ENCODE data around the gene SLC7A7. TPM values are rescaled to one million over a fixed set of nuclear protein-coding genes. Genes with fewer than 3 reads are reported as not detected.
A peak's percentile ranks its signal among the peaks of the same experiment; 100 is the strongest.

The SLC7A7 gene
- total and polyA plus RNA-seq, 2 experiments from 2014 or later: 3.6 to 4.1 TPM

GRCh38 chr14:22838631-22839041, 23.4 kb upstream of the SLC7A7 start:
- Histone ChIP-seq H3K27me3 (ENCODE audit: insufficient read depth) (no peaks in the 10 kb centered on the region), H3F3A (replicated peaks; ENCODE audit: low read depth) (peaks cover 22% of the 10 kb centered on the region), H3K36me3 (ENCODE audit: insufficient read depth) (peaks cover 14% of the 10 kb centered on the region), H3K4me1 (ENCODE audit: insufficient read depth) (peaks cover 23% of the 10 kb centered on the region), H3K79me2 (replicated peaks; ENCODE audit: insufficient read depth) (peaks cover 26% of the 10 kb centered on the region), H3K4me2 (peak overlapping the region; percentile 97), H3K4me3 (peak overlapping the region; percentile 95), H3K27ac (ENCODE audit: low read depth) (no peak overlapping the region), H2AFZ (no peak overlapping the region; the same call in 1 of the 2 replicates), H3K9me2 (ENCODE audit: insufficient read depth) (no peaks in the 10 kb centered on the region), H4K20me1 (replicated peaks; ENCODE audit: insufficient read depth) (no peaks in the 10 kb centered on the region)
- peaks cover 16% of the 10 kb centered on the region for H3K27me3 Mint-ChIP-seq (ENCODE audit: insufficient read depth, low read depth, poor library complexity)
- no peak for DNase-seq (ENCODE audit: low spot score)
- H3K4me1 Mint-ChIP-seq: peaks cover 39% of the 10 kb centered on the region
- peak; percentile 4 for ATAC-seq
- H3K9me3 Mint-ChIP-seq: no peaks in the 10 kb centered on the region
- H3K27ac Mint-ChIP-seq: peak overlapping the region; percentile 85
- TF ChIP-seq POLR2AphosphoS5 (IDR thresholded peaks at IDR 0.05; ENCODE audit: low read depth) (no peak), CREB1 (CRISPR knock-in tag; IDR thresholded peaks at IDR 0.05; ENCODE audit: low read depth) (no peak), JUNB (IDR thresholded peaks at IDR 0.05; ENCODE audit: unreplicated experiment) (no peak), STAT1 (IDR thresholded peaks at IDR 0.05; ENCODE audit: unreplicated experiment) (no peak), NANOG (IDR thresholded peaks at IDR 0.05; ENCODE audit: borderline replicate concordance) (no peak), ZNF331 (CRISPR knock-in tag; IDR thresholded peaks at IDR 0.05; ENCODE audit: low read depth) (no peak), ZNF462 (CRISPR knock-in tag; IDR thresholded peaks at IDR 0.05) (no peak), ETS1 (IDR thresholded peaks at IDR 0.05) (no peak), EZH2phosphoT487 (IDR thresholded peaks at IDR 0.05; ENCODE audit: unreplicated experiment) (no peak), ZNF114 (CRISPR knock-in tag; IDR thresholded peaks at IDR 0.05) (no peak), EZH2 (IDR thresholded peaks at IDR 0.05; ENCODE audit: low read depth, unreplicated experiment) (no peak), CTCF (conservative IDR thresholded peaks at IDR 0.05; ENCODE audit: low read depth in 2 of 2) (no peak), REST (IDR thresholded peaks at IDR 0.05; ENCODE audit: unreplicated experiment) (no peak)
- peaks cover 43% of the 10 kb centered on the region for H3K36me3 Mint-ChIP-seq (ENCODE audit: low read depth)
- peak overlapping the region; percentile 94 for H3K4me3 Mint-ChIP-seq
